Fibroblast of pulmonary artery (primary cell): ENCODE results near the gene FSTL5.

Source experiments
- DNase-seq: peaks from one replicate; pipeline ENCODE4 v3.0.0-alpha.2; 2010; ENCODE audit warnings: low read depth
- H3K4me3 ChIP-seq: replicated peaks from 2 replicates; pipeline ENCODE4 v1.5.1; 2011; ENCODE audit warnings: low read depth, mild to moderate bottlenecking, control low read depth, low read length, moderate library complexity
- CTCF ChIP-seq: IDR thresholded peaks from 2 replicates; pipeline ENCODE4 v1.5.1; 2011; ENCODE audit warnings: mild to moderate bottlenecking, control low read depth, low read length, inconsistent platforms; ENCODE audit errors: missing control alignments

Gene FSTL5

GRCh38 chr4:161728929-161729328 is 434.9 kb downstream of the FSTL5 start:
- TF ChIP-seq CTCF, result no peak
- no peak overlapping the region for H3K4me3 ChIP-seq
- DNase-seq, result no peak

GRCh38 chr4:161721947-161722346 is 441.9 kb downstream of the FSTL5 start:
- no peak overlapping the region for H3K4me3 ChIP-seq
- no peak for DNase-seq
- no peak for TF ChIP-seq CTCF

- no peak for DNase-seq
- no peak overlapping the region for H3K4me3 ChIP-seq
- no peak for TF ChIP-seq CTCF
These were observed 446.7 kb downstream of the FSTL5 start for GRCh38 chr4:161717084-161717483.

GRCh38 chr4:161714931-161715330 is 448.9 kb downstream of the FSTL5 start:
- no peak overlapping the region for H3K4me3 ChIP-seq
- TF ChIP-seq CTCF, result no peak
- no peak for DNase-seq

GRCh38 chr4:161714022-161714751 is 449.6 kb downstream of the FSTL5 start:
- peak; percentile 16 for DNase-seq
- no peak overlapping the region for H3K4me3 ChIP-seq
- no peak for TF ChIP-seq CTCF

- no peak for DNase-seq
- no peak overlapping the region for H3K4me3 ChIP-seq
- no peak for TF ChIP-seq CTCF
These were observed 459.1 kb downstream of the FSTL5 start for GRCh38 chr4:161704653-161705052.

- H3K4me3 ChIP-seq, result no peak overlapping the region
- no peak for TF ChIP-seq CTCF
- DNase-seq, result no peak
These were observed 459.8 kb downstream of the FSTL5 start for GRCh38 chr4:161704040-161704439.
